Skeletal muscle satellite cell (primary cell): ENCODE measurements around the gene QSOX1.

Experiments
- H3K27me3 ChIP-seq: 2 replicates; pipeline ENCODE4 v1.7.0; 2013; ENCODE audit warnings: low read length; ENCODE audit not compliant: control insufficient read depth, insufficient read depth
- H3K36me3 ChIP-seq: 2 replicates; pipeline ENCODE4 v1.7.0; 2013; ENCODE audit warnings: mild to moderate bottlenecking, control low read depth, low read length; ENCODE audit not compliant: insufficient read depth
- H3K4me1 ChIP-seq: 2 replicates; pipeline ENCODE4 v1.7.0; 2013; ENCODE audit warnings: low read length; ENCODE audit not compliant: control insufficient read depth, insufficient read depth
- H3K4me2 ChIP-seq: 2 replicates; pipeline ENCODE4 v1.7.0; 2013; ENCODE audit warnings: mild to moderate bottlenecking, low read length
- H3K4me3 ChIP-seq: 2 replicates; pipeline ENCODE4 v1.7.0; 2013; ENCODE audit warnings: low read length
- H3K9ac ChIP-seq: 2 replicates; pipeline ENCODE4 v1.7.0; 2013; ENCODE audit warnings: mild to moderate bottlenecking, low read depth, low read length, moderate library complexity
- H3K9me3 ChIP-seq: replicated peaks from 2 replicates; pipeline ENCODE4 v1.7.0; 2013; ENCODE audit warnings: mild to moderate bottlenecking, control low read depth, low read length

QSOX1 gene

GRCh38 chr1:180224902-180225301 lies 70.2 kb downstream of the QSOX1 start:
- Histone ChIP-seq H3K4me2 (no peak overlapping the region), H3K27me3 (peaks cover 80% of the 10 kb centered on the region), H3K36me3 (no peaks in the 10 kb centered on the region), H3K4me1 (peaks cover 8% of the 10 kb centered on the region), H3K9me3 (no peaks in the 10 kb centered on the region), H3K9ac (no peak overlapping the region), H3K4me3 (no peak overlapping the region)

GRCh38 chr1:180225403-180225802 lies 70.7 kb downstream of the QSOX1 start:
- no peak overlapping the region for H3K9ac ChIP-seq
- H3K4me3 ChIP-seq: no peak overlapping the region
- peaks cover 77% of the 10 kb centered on the region for H3K27me3 ChIP-seq
- peaks cover 11% of the 10 kb centered on the region for H3K4me1 ChIP-seq
- no peaks in the 10 kb centered on the region for H3K9me3 ChIP-seq
- H3K4me2 ChIP-seq: no peak overlapping the region
- H3K36me3 ChIP-seq: no peaks in the 10 kb centered on the region

GRCh38 chr1:180227861-180228647 lies 73.4 kb downstream of the QSOX1 start:
- Histone ChIP-seq H3K4me3 (no peak overlapping the region), H3K4me2 (no peak overlapping the region), H3K9ac (no peak overlapping the region), H3K36me3 (no peaks in the 10 kb centered on the region), H3K9me3 (no peaks in the 10 kb centered on the region), H3K4me1 (peaks cover 20% of the 10 kb centered on the region), H3K27me3 (peaks cover 91% of the 10 kb centered on the region)

GRCh38 chr1:180228648-180229482 lies 74.2 kb downstream of the QSOX1 start:
- Histone ChIP-seq H3K4me2 (peak overlapping the region; percentile 96), H3K9me3 (no peaks in the 10 kb centered on the region), H3K4me1 (peaks cover 24% of the 10 kb centered on the region), H3K36me3 (no peaks in the 10 kb centered on the region), H3K4me3 (peak overlapping the region; percentile 76), H3K27me3 (peaks cover 92% of the 10 kb centered on the region), H3K9ac (no peak overlapping the region)

- Histone ChIP-seq H3K4me1 (peaks cover 31% of the 10 kb centered on the region), H3K9ac (peak within 1 kb of the TSS; percentile 38), H3K4me3 (peak within 1 kb of the TSS; percentile 76), H3K27me3 (peaks cover 93% of the 10 kb centered on the region), H3K9me3 (no peaks in the 10 kb centered on the region), H3K4me2 (peak within 1 kb of the TSS; percentile 96), H3K36me3 (no peaks in the 10 kb centered on the region)
These were observed 75.1 kb downstream of the QSOX1 start, which contains the start of gene LHX4 for GRCh38 chr1:180229483-180230415. LHX4 (plus strand) TSS chr1:180230264; CDS start chr1:180230530, 266 bp downstream.

GRCh38 chr1:180230416-180230790 lies 75.7 kb downstream of the QSOX1 start:
- peaks cover 36% of the 10 kb centered on the region for H3K4me1 ChIP-seq
- no peaks in the 10 kb centered on the region for H3K9me3 ChIP-seq
- peak overlapping the region; percentile 76 for H3K4me3 ChIP-seq
- peaks cover 93% of the 10 kb centered on the region for H3K27me3 ChIP-seq
- no peaks in the 10 kb centered on the region for H3K36me3 ChIP-seq
- peak overlapping the region; percentile 93 for H3K4me2 ChIP-seq
- H3K9ac ChIP-seq: peak overlapping the region; percentile 38

GRCh38 chr1:180230791-180231505 lies 76.3 kb downstream of the QSOX1 start:
- no peaks in the 10 kb centered on the region for H3K9me3 ChIP-seq
- H3K36me3 ChIP-seq: no peaks in the 10 kb centered on the region
- H3K4me1 ChIP-seq: peaks cover 36% of the 10 kb centered on the region
- H3K9ac ChIP-seq: peak overlapping the region; percentile 38
- peaks cover 93% of the 10 kb centered on the region for H3K27me3 ChIP-seq
- peak overlapping the region; percentile 93 for H3K4me2 ChIP-seq
- H3K4me3 ChIP-seq: peak overlapping the region; percentile 76

- Histone ChIP-seq H3K9ac (no peak overlapping the region), H3K4me1 (peaks cover 36% of the 10 kb centered on the region), H3K36me3 (no peaks in the 10 kb centered on the region), H3K4me3 (peak overlapping the region; percentile 76), H3K4me2 (peak overlapping the region; percentile 93), H3K27me3 (peaks cover 93% of the 10 kb centered on the region), H3K9me3 (no peaks in the 10 kb centered on the region)
These were observed 76.8 kb downstream of the QSOX1 start for GRCh38 chr1:180231506-180231921.

- Histone ChIP-seq H3K27me3 (peaks cover 93% of the 10 kb centered on the region), H3K9ac (no peak overlapping the region), H3K4me1 (peaks cover 36% of the 10 kb centered on the region), H3K4me3 (no peak overlapping the region), H3K36me3 (no peaks in the 10 kb centered on the region), H3K4me2 (peak overlapping the region; percentile 93), H3K9me3 (no peaks in the 10 kb centered on the region)
These were observed 77.3 kb downstream of the QSOX1 start for GRCh38 chr1:180231936-180232335.

- Histone ChIP-seq H3K27me3 (peaks cover 94% of the 10 kb centered on the region), H3K9me3 (no peaks in the 10 kb centered on the region), H3K9ac (no peak overlapping the region), H3K4me3 (no peak overlapping the region), H3K4me1 (peaks cover 36% of the 10 kb centered on the region), H3K36me3 (no peaks in the 10 kb centered on the region), H3K4me2 (no peak overlapping the region)
These were observed 77.9 kb downstream of the QSOX1 start for GRCh38 chr1:180232521-180233043.
